COLO668 (cell line): ENCODE measurements around the gene HERC5.

ENCODE experiments used
- DNase-seq: peaks from one replicate; lab custom pipeline; 2025; ENCODE audit not compliant: unreplicated experiment; lab: John Stamatoyannopoulos, UW

HERC5 gene

GRCh38 chr4:88517825-88518224, 60.9 kb downstream of the HERC5 start:
- no peak for DNase-seq

- no peak for DNase-seq
Observed at GRCh38 chr4:88518911-88519310, 62.0 kb downstream of the HERC5 start.

GRCh38 chr4:88522702-88523324, 65.9 kb downstream of the HERC5 start:
- peak; percentile 32 for DNase-seq

GRCh38 chr4:88523325-88524129, 66.6 kb downstream of the HERC5 start, which contains the start of gene PYURF:
Gene PYURF (minus strand): TSS chr4:88523776. CDS start chr4:88523700, 76 bp downstream.
- peak; percentile 97 for DNase-seq

GRCh38 chr4:88524171-88524570, 67.3 kb downstream of the HERC5 start:
- DNase-seq = no peak

- DNase-seq = no peak
Observed at GRCh38 chr4:88526221-88526815, 69.4 kb downstream of the HERC5 start.

GRCh38 chr4:88527787-88528186, 70.9 kb downstream of the HERC5 start:
- DNase-seq = no peak

- no peak for DNase-seq
Observed at GRCh38 chr4:88528861-88529260, 71.9 kb downstream of the HERC5 start.

GRCh38 chr4:88531549-88531948, 74.6 kb downstream of the HERC5 start:
- DNase-seq = no peak

- no peak for DNase-seq
Observed at GRCh38 chr4:88533088-88533790, 76.3 kb downstream of the HERC5 start.

GRCh38 chr4:88533937-88534750, 77.2 kb downstream of the HERC5 start:
- DNase-seq = no peak

GRCh38 chr4:88535090-88535755, 78.3 kb downstream of the HERC5 start:
- no peak for DNase-seq

GRCh38 chr4:88537709-88538108, 80.8 kb downstream of the HERC5 start:
- DNase-seq = no peak

- DNase-seq = peak; percentile 34
Observed at GRCh38 chr4:88539322-88540068, 82.6 kb downstream of the HERC5 start.

GRCh38 chr4:88549815-88550214, 92.9 kb downstream of the HERC5 start:
- no peak for DNase-seq
